Tibial nerve (tissue), 4 donors: Measurements from ENCODE around the gene DIP2C. TPM values are rescaled to one million over a fixed set of nuclear protein-coding genes. Genes with fewer than 3 reads are reported as not detected.

ENCODE experiments used
- DNase-seq, 2 donors: peaks; one replicate each; pipeline ENCODE4 v3.0.0-alpha.2; 2019; ENCODE audit warnings: low spot score in 2 of 2
- H3K27ac ChIP-seq, 4 donors: fragments of 200-600 bp; sonication (generic) in 3 of 4; one replicate each; pipeline ENCODE4 v1.5.1; 2017 to 2019; ENCODE audit warnings: mild to moderate bottlenecking in 1 of 4
- H3K27me3 ChIP-seq, 2 donors: fragments of 200-600 bp; sonication (generic) in 1 of 2; one replicate each; pipeline versions ENCODE4 v1.5.1 to v1.6.0; 2017 to 2019
- H3K36me3 ChIP-seq, 3 donors: fragments of 200-600 bp; sonication (generic); one replicate each; pipeline ENCODE4 v1.5.1; 2018 to 2019
- H3K4me1 ChIP-seq, 4 donors: fragments of 200-600 bp; sonication (generic) in 3 of 4; one replicate each; pipeline ENCODE4 v1.5.1; 2017 to 2019
- H3K4me3 ChIP-seq, 4 donors: fragments of 200-600 bp; sonication (generic) in 3 of 4; one replicate each; pipeline ENCODE4 v1.5.1; 2017 to 2019; ENCODE audit warnings: mild to moderate bottlenecking in 1 of 4, moderate library complexity in 1 of 4
- H3K9me3 ChIP-seq, 4 donors: fragments of 200-600 bp; sonication (generic) in 3 of 4; one replicate each; pipeline ENCODE4 v1.5.1; 2017 to 2019
- CTCF ChIP-seq, 5 experiments: fragments of 200-600 bp in 3 of 5; fragments of 450-650 bp in 2 of 5; sonication (generic) in 3 of 5; IDR thresholded peaks; one replicate each; pipeline ENCODE4 v1.5.1; 2016 to 2019; ENCODE audit warnings: antibody characterized with exemption in 5 of 5, mild to moderate bottlenecking in 3 of 5, moderate library complexity in 2 of 5
- EP300 ChIP-seq, 2 donors: sonication (generic); formaldehyde crosslinking; IDR thresholded peaks; one replicate each; pipeline ENCODE4 v1.6.1; 2017; ENCODE audit warnings: antibody characterized with exemption in 2 of 2, mild to moderate bottlenecking in 1 of 2
- POLR2A ChIP-seq, 2 donors: fragments of 450-650 bp; IDR thresholded peaks; one replicate each; pipeline ENCODE4 v1.6.1; 2017; ENCODE audit warnings: antibody characterized with exemption in 2 of 2, mild to moderate bottlenecking in 2 of 2, moderate library complexity in 2 of 2
- WGBS, 2 donors: methylation state at CpG; one replicate each; pipeline ENCODE4 v1.1.5; 2018; 5-methylcytosine and 5-hydroxymethylcytosine counted together
- total RNA-seq, 4 donors: library from RNA; depleted of rRNA; stranded (reverse); fragments of >200 nt; gene quantifications; one replicate each; pipeline ENCODE4 v1.1.0, GENCODE V29; 2016

Gene DIP2C
- total RNA-seq, 4 donors from 2014 or later = 31.4 to 46.5 (median 36.0) TPM

- Histone ChIP-seq H3K36me3 (peaks cover 0 to 22% (median 0%) of the 10 kb centered on the region in 3 donors), H3K4me3 (no peak overlapping the region), H3K9me3 (peaks cover 0 to 26% (median 5%) of the 10 kb centered on the region in 4 donors), H3K4me1 (peaks cover 0 to 18% (median 12%) of the 10 kb centered on the region in 4 donors), H3K27me3 (no peaks in the 10 kb centered on the region), H3K27ac (no peak overlapping the region)
- WGBS, 2 donors = 87% methylated on average over 14 of the region's 14 CpGs
- DNase-seq = no peak
- TF ChIP-seq CTCF (IDR thresholded peaks at IDR 0.05) (no peak), POLR2A (IDR thresholded peaks at IDR 0.05) (no peak), EP300 (IDR thresholded peaks at IDR 0.05) (no peak)
Observed at GRCh38 chr10:646118-646524, 43.3 kb downstream of the DIP2C start.

DNA sequence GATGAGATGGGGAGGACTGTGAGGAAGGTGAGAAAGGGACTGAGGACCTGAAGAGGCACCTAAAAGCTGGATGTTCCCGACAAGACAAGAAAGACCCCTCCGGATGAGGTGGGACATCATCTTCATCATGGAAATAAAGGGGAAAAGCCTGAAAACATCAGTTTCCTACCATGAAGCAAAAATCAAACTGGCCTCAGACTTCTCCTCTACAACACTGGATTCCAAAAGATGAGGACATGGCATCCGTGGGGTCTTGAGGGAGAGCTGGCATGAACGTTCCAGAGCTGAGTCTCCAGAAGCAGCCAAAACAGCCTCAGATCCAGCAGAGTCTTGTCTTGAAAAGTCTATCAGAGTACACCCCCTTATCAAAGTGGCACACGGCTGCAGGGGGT lies 44.5 kb downstream of the DIP2C start:
- DNase-seq = no peak
- Histone ChIP-seq H3K4me3 (no peak overlapping the region), H3K36me3 (peaks cover 0 to 22% (median 0%) of the 10 kb centered on the region in 3 donors), H3K27me3 (no peaks in the 10 kb centered on the region), H3K9me3 (peaks cover 0 to 26% (median 5%) of the 10 kb centered on the region in 4 donors), H3K4me1 (peaks cover 0 to 6% (median under 1%) of the 10 kb centered on the region in 4 donors), H3K27ac (no peak overlapping the region)
- 93 to 96% methylated on average over 5 of the region's 5 CpGs for WGBS, 2 donors
- no peak for TF ChIP-seq CTCF (IDR thresholded peaks at IDR 0.05)
- TF ChIP-seq EP300 (IDR thresholded peaks at IDR 0.05) = no peak
- no peak for TF ChIP-seq POLR2A (IDR thresholded peaks at IDR 0.05)

DNA sequence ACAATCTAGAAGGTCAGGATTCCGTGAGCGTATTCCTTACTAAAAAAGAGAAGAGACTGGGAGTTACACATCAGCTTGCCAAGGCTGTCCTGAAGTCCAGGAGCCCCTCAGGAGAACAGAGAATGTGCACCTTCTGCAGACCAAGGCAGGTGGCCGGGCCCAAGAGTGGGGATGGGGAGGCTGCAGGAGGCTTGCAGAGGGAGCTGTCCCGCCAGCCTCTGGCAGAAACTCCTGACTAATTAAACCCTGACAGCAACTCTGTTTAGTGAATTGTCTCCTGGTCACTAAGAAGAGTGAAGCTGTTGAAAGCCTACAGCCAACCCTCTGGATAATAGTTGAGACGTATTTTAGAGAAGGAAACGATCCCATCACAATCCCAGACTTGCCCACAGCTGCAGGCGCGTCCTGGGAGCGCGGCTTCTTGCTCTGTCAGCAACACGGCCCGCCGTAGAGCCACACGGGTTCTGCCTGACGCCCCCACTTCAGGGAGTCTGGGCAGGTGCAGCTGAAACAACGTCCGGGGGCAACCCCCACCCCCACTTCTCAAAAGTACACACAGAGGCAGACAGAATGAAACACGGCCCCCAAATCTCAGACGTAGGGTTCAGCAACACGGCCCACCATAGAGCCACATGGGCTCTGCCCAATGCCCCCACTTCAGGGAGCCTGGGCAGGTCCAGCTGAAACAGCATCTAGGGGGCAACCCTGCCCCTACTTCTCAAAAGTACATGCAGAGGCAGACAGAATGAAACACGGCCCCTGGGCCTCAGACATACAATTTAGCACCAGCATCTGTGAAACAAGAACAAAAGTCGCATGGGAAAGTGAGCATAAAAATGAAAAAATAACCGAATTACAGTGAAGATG lies 45.2 kb downstream of the DIP2C start:
- 83 to 85% methylated on average over 23 of the region's 23 CpGs for WGBS, 2 donors
- DNase-seq = no peak
- Histone ChIP-seq H3K27ac (no peak overlapping the region), H3K4me1 (no peaks in the 10 kb centered on the region), H3K9me3 (peaks cover 0 to 26% (median 5%) of the 10 kb centered on the region in 4 donors), H3K27me3 (no peaks in the 10 kb centered on the region), H3K36me3 (peaks cover 0 to 22% (median 0%) of the 10 kb centered on the region in 3 donors), H3K4me3 (no peak overlapping the region)
- no peak for TF ChIP-seq CTCF (IDR thresholded peaks at IDR 0.05)
- no peak for TF ChIP-seq EP300 (IDR thresholded peaks at IDR 0.05)
- no peak for TF ChIP-seq POLR2A (IDR thresholded peaks at IDR 0.05)

- H3K27ac ChIP-seq = no peak overlapping the region
- no peak overlapping the region for H3K4me3 ChIP-seq
- peaks cover 0 to 9% (median 5%) of the 10 kb centered on the region in 4 donors for H3K4me1 ChIP-seq
- peaks cover 0 to 22% (median 0%) of the 10 kb centered on the region in 3 donors for H3K36me3 ChIP-seq
- H3K9me3 ChIP-seq = peaks cover 0 to 26% (median 5%) of the 10 kb centered on the region in 4 donors
- DNase-seq = no peak
- 79 to 82% methylated on average over 16 of the region's 16 CpGs for whole genome bisulfite sequencing, 2 donors
- no peaks in the 10 kb centered on the region for H3K27me3 ChIP-seq
- TF ChIP-seq EP300 (IDR thresholded peaks at IDR 0.05) (no peak), CTCF (IDR thresholded peaks at IDR 0.05) (no peak), POLR2A (IDR thresholded peaks at IDR 0.05) (no peak)
Observed at GRCh38 chr10:642186-642890, 47.1 kb downstream of the DIP2C start.
